Cerebellar nuclear complex (tissue), 1 donor: ENCODE results near the gene NANOGP8.

Experiments used
- DNase-seq, 2 experiments: peaks; one replicate each; lab custom pipeline; 2025; lab: John Stamatoyannopoulos, UW

Gene NANOGP8

DNA sequence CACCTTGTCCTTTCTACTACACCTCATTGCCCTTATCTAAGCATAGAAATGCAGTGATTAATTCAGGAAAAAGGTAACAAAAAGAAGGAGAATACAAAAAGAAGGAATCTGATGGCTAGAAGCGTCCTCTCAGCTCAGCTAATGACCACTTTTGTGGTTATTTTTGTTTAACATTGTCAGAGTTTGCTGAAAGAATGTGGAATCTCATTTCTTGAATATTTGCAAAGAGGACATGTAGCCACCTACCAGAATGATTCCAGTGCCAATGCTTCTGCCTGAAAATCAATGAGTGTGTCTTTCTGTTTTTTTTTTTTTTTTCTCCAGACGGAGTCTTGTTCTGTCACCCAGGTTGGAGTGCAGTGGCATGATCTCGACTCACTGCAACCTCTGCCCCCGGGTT lies 24.5 kb downstream of the NANOGP8 start:
- DNase-seq = no peak

GRCh38 chr15:35058534-35059054 lies 26.5 kb downstream of the NANOGP8 start:
- DNase-seq = no peak

DNA sequence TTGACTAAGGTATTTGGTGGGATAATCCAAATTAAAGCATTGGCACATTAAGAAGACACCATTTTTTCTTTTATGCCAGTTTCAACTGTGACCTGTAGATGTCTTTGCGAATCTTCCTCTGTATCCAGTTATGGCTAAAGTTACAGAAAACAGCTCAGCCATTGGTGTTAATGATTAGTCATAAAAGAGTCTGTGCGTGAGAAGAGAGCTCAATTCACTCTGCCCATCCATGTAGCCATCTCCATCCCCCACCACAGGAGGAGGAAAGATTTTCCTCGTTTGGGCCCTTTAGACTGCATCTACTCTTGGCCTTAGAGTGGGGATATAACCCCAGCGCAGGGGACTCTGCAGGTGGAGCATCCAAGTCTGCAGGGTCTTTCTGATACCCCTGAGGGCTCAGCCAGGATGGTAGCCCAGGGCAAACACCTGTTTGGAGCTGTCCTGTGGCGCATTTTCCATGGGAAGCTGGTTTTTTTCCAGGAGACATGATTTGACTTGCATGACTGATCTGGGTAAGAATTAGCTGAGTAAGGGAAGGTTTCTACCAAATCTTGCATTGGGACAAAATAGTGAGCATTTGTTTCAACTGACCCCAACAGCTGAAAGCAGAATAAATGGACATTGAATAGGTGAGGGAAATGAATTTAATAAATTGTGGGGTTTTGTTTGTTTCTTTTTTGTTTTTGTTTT lies 29.5 kb downstream of the NANOGP8 start:
- DNase-seq = no peak

DNA sequence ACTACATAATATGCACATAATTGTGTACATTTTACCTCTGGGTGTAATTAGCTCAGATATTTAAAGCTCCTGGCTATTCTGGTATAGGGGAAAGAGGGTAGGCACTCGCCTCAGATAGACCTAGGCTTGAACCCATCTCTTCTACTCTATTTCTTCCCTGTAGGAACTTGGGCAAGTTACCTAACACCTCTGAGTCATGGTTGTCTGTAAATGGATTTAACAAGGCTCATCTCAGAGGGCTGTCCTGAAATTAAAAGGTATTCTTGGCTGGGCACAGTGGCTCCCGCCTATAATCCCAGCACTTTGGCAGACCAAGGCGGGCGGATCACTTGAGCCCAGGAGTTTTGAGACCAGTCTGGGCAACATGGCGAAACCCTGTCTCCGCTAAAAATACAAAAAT lies 30.7 kb downstream of the NANOGP8 start:
- DNase-seq = no peak

DNA sequence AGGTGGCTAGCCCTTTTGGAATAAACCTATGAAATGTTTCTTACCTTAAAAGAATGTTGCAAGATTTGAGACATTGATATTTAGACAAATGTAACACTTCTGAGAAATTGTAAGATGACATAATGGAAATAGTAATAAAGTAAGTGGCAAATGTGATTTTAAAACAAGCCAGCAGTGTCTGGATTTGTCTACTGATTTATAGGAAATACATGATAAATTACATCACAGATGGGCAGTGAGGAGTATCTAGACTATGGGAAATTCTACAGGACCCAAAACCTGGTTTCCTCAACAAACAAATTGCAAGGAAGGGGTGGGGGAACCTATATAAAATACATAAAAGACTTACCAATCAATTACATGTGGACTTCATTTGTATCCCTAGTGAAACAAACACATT lies 37.1 kb downstream of the NANOGP8 start:
- no peak for DNase-seq

DNA sequence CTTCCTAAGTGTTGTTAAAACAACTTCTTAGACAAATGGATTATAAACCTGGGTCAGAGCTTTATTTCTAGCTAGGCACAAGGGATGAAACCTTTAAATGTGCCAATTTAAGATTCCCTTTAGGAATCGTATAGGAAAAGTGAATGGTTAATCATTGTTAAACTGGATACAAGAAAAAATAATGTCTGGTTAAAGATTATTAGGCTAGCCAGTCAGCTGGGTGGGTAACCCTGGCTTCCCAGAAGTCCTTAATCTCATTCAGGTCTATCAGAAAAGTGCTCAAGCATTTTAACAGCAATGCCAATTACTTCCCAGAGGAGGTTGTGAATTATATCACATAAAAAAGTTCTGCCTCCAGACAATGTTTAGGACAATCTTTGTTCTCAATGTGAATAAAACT lies 37.6 kb downstream of the NANOGP8 start:
- DNase-seq = no peak

GRCh38 chr15:35043373-35044095 lies 41.6 kb downstream of the NANOGP8 start:
- no peak for DNase-seq

DNA sequence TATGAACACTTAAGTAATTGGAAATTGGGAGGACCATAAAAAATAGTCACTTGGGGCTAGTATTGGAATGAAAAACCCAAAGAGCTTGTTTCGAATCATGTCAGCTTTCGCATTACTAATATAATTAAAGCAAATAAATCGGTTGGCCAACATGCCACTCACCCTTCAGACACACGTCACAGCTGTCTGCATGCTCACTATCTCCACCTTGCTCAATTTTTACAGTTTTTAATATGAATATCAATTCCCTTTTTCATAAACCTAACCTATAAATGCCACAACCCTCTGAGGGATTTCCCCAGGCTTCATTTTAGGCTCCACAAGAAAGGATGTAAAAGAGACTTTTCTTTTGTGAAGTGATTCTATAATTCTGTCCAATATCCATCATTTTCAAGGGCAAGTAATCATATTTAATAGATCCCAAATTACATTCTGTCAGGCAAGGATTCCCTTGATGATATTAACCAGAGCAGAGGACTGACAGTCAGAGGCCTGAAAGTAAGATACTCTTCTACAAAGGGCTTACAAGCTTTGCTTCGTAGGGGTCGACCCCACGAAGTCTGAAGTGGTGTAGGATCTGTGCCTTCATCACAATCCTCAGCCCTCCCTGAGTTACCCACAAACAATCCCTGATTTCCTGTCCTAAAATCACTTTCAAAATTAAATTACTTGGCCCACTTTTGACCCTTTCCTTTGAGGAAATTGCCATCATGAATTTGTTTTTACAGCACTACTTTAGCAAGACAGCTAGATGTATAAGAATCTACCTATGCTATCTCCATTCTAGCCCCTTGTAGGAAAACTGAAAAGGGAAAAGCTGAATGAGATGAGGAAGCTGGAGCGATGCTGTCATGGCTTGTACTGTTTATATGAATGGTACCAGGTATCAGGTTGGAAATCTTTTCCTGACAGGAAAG lies 44.5 kb downstream of the NANOGP8 start:
- DNase-seq = no peak

- DNase-seq = no peak
Observed at GRCh38 chr15:35038626-35039451, 46.3 kb downstream of the NANOGP8 start.
